Ecto neural progenitor cell (in vitro differentiated cells): Measurements from ENCODE around the gene MPEG1.
A peak's percentile ranks its signal among the peaks of the same experiment; 100 is the strongest.

Experiments used
- DNase-seq: peaks from one replicate; pipeline ENCODE4 v3.0.0-alpha.2; 2018; ENCODE audit warnings: low spot score

Gene MPEG1

DNA sequence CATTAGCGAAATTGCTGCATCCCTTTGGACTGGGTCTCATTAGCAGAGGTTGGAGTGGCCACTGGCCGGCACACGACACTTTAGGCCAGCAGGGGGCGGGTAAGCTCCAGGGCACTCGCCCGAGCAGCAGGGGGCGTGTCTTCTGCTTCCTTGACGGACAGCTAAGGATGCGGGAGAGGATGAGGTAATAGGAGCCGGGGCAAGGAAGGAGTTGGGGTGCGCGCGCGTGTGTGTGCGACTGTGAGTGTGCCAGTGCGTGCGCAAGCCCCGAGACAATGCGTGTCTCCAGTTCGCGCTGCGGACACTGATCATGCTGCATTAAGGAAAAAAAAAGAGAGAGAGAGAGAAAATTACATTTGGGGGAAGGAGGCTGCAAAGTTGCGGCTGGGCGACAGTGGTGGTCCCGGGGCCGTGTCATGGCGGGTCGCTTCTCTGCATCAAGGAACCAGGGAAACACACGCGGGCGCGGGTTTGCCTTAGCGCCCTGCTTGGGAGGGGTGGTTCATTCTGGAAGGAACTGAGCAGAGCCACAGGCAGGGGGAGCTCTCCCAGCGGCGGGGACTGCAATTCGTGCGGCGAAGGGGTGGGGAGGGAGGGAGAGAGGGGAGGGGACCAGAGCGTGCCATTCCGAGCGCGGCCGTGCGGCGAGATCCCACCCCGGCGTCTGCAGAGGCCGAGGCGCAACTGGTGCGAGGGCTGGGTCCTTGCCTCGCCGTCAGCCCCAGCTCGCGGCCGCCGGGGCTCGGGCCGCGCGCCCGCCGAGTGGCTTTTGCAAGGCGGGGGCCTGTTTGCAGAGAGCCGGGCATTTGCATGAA lies 41.0 kb downstream of the MPEG1 start, which contains the start of gene DTX4:
Gene DTX4 (plus strand): TSS at position 625 of the 815 bp plus-strand sequence. CDS start 464 bp downstream, outside the sequence.
- DNase-seq = peak; percentile 95

DNA sequence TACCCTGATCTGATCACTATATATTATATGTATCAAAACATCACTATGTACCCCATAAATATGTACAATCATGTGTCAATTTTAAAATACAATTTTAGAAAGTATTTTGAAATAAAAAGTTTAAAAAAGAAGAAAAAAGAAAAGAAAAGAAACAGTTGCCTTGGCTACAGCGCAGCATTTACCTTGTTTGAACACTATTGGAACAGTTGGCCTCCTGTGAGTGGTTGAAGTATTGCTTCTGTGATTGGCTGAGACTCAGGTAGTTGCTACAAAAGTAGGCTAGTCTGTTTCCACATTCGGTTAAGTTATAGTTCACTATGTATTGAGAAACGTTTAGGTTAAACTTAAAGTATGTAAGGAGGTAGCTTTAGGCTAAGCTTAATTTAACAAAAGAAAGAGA lies 48.7 kb downstream of the MPEG1 start:
- DNase-seq = no peak
